Ramos (cell line): ENCODE data around the gene CACNG7.
"Not testable (repeated sequence)": the region's sequence is repeated elsewhere in the genome, so short reads cannot be mapped to it uniquely, and the experiment has no call there.

Experiments used
- in situ Hi-C: fragments of 300-500 bp; cut with MboI; formaldehyde crosslinking; loops from one replicate; pipeline ENCODE4 v1.14.3; 2022; ENCODE audit warnings: low sequenced_read_pairs; ENCODE audit not compliant: unreplicated experiment

Gene CACNG7

GRCh38 chr19:53945998-53946397, 36.9 kb downstream of the CACNG7 start:
- in situ Hi-C loops: no loop called here

- in situ Hi-C loops: no loop called here
Measured at GRCh38 chr19:53947624-53948023, 38.5 kb downstream of the CACNG7 start.

GRCh38 chr19:53948611-53949010, 39.5 kb downstream of the CACNG7 start:
- in situ Hi-C loops: not testable (repeated sequence)

- in situ Hi-C loops: no loop called here
Measured at GRCh38 chr19:53951436-53951835, 42.4 kb downstream of the CACNG7 start.

- in situ Hi-C loops: no loop called here
Measured at GRCh38 chr19:53951947-53952346, 42.9 kb downstream of the CACNG7 start.

- in situ Hi-C loops: no loop called here
Measured at GRCh38 chr19:53953383-53953782, 44.3 kb downstream of the CACNG7 start.

GRCh38 chr19:53957448-53958167, 48.5 kb downstream of the CACNG7 start:
- in situ Hi-C loops: no loop called here

- in situ Hi-C loops: no loop called here
Measured at GRCh38 chr19:53958168-53958571, 49.1 kb downstream of the CACNG7 start.

- in situ Hi-C loops: no loop called here
Measured at GRCh38 chr19:53958823-53959757, 50.0 kb downstream of the CACNG7 start.

- in situ Hi-C loops: no loop called here
Measured at GRCh38 chr19:53960187-53960586, 51.1 kb downstream of the CACNG7 start.

GRCh38 chr19:53960886-53961285, 51.8 kb downstream of the CACNG7 start:
- in situ Hi-C loops: no loop called here

GRCh38 chr19:53961523-53962356, 52.7 kb downstream of the CACNG7 start:
- in situ Hi-C loops: no loop called here

- in situ Hi-C loops: no loop called here
Measured at GRCh38 chr19:53962887-53963431, 53.9 kb downstream of the CACNG7 start, which contains the start of gene CACNG8. CACNG8 (plus strand) TSS chr19:53962937.

- in situ Hi-C loops: no loop called here
Measured at GRCh38 chr19:53965091-53965490, 56.0 kb downstream of the CACNG7 start.

- in situ Hi-C loops: no loop called here
Measured at GRCh38 chr19:53966931-53967330, 57.9 kb downstream of the CACNG7 start.

GRCh38 chr19:53969366-53969765, 60.3 kb downstream of the CACNG7 start:
- in situ Hi-C loops: no loop called here

- in situ Hi-C loops: no loop called here
Measured at GRCh38 chr19:53971673-53972072, 62.6 kb downstream of the CACNG7 start.

GRCh38 chr19:53977429-53977990, 68.4 kb downstream of the CACNG7 start:
- in situ Hi-C loops: no loop called here

- in situ Hi-C loops: no loop called here
Measured at GRCh38 chr19:53977991-53978731, 69.1 kb downstream of the CACNG7 start.
